Measurements from ENCODE around the gene SLC2A10.

DNA sequence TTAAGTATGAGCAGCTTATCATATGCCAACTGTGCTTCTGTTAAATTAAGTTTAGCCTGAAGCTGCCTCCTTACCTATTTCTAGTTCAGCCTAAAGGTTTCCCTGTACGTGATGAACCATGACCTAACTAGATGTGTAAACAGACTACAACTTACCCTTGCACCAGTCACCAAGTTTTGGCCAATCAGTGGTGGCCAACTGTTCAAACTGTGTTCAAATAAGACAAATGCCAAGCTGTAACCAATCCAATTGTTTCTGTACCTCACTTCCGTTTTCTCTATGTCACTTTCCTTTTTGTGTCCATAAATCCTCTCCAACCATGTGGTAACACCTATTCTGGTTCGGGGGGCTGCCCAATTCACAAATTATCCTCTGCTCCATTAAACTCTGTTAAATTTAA, 6.0 kb upstream of the SLC2A10 start:
- TF ChIP-seq POLR2A (IDR thresholded peaks at IDR 0.05; ENCODE audit: low read depth, low read length) (no peak), POLR2AphosphoS5 (IDR thresholded peaks at IDR 0.05; ENCODE audit: low read depth, low read length) (no peak), TAF1 (IDR thresholded peaks at IDR 0.05; ENCODE audit: borderline replicate concordance, low read depth, low read length) (no peak)

Measured in GM12892 (cell line).